B cell (primary cell): ENCODE data around the gene ANKRD44.

Experiments
- CTCF ChIP-seq: fragments of 200-600 bp; IDR thresholded peaks from one replicate; pipeline ENCODE4 v1.8.0; 2022; ENCODE audit warnings: antibody characterized with exemption, mild to moderate bottlenecking
- EZH2 ChIP-seq: IDR thresholded peaks from 2 replicates; pipeline ENCODE4 v1.6.1; 2012; ENCODE audit warnings: borderline replicate concordance, low read depth, mild to moderate bottlenecking, moderate library complexity, low read length; ENCODE audit not compliant: insufficient read depth, poor library complexity, severe bottlenecking

- TF ChIP-seq CTCF = no peak
- no peak for TF ChIP-seq EZH2
These were observed 330.1 kb downstream of the ANKRD44 start for GRCh38 chr2:196980473-196980872.
